Fibroblast of lung (primary cell): Measurements from ENCODE around the gene PLEKHA8. TPM values are rescaled to one million over a fixed set of nuclear protein-coding genes. Genes with fewer than 3 reads are reported as not detected.

Source experiments
- DNase-seq, 2 donors: peaks; one replicate each; pipeline versions ENCODE4 v3.0.0 to v3.0.0-alpha.2; 2010; ENCODE audit warnings: low read depth in 2 of 2
- H2AFZ ChIP-seq: 2 replicates; pipeline ENCODE4 v1.5.1; 2012; ENCODE audit warnings: low read length, control low read depth, inconsistent platforms
- H3K27ac ChIP-seq: 2 replicates; pipeline ENCODE4 v1.5.1; 2011; ENCODE audit warnings: low read length, control low read depth; ENCODE audit not compliant: insufficient read depth
- H3K27me3 ChIP-seq: 2 replicates; pipeline ENCODE4 v1.5.1; 2011; ENCODE audit warnings: mild to moderate bottlenecking, low read length; ENCODE audit not compliant: control insufficient read depth, insufficient read depth
- H3K36me3 ChIP-seq: 2 replicates; pipeline ENCODE4 v1.5.1; 2011; ENCODE audit warnings: low read length; ENCODE audit not compliant: control insufficient read depth, insufficient read depth
- H3K4me1 ChIP-seq: 2 replicates; pipeline ENCODE4 v1.5.1; 2011; ENCODE audit warnings: low read length; ENCODE audit not compliant: control insufficient read depth, insufficient read depth; ENCODE audit errors: extremely low read depth
- H3K4me2 ChIP-seq: 2 replicates; pipeline ENCODE4 v1.5.1; 2011; ENCODE audit warnings: low read length, control low read depth; ENCODE audit not compliant: insufficient read depth; ENCODE audit errors: extremely low read depth
- H3K4me3 ChIP-seq, 4 experiments: fragments of 200-600 bp in 1 of 4; sonication (generic) in 1 of 4; replicated peaks in 1 of 4; 2 replicates each; pipeline ENCODE4 v1.5.1; 2011 to 2016; ENCODE audit warnings: low read length in 4 of 4, low read depth in 3 of 4, mild to moderate bottlenecking in 3 of 4, control low read depth in 2 of 4, inconsistent platforms in 1 of 4, mixed read lengths in 1 of 4; ENCODE audit not compliant: insufficient read depth in 1 of 4; ENCODE audit errors: control extremely low read depth in 1 of 4
- H3K79me2 ChIP-seq: 2 replicates; pipeline ENCODE4 v1.5.1; 2012; ENCODE audit warnings: mild to moderate bottlenecking, low read length, inconsistent platforms; ENCODE audit not compliant: control insufficient read depth, insufficient read depth
- H3K9ac ChIP-seq: 2 replicates; pipeline ENCODE4 v1.5.1; 2011; ENCODE audit warnings: mild to moderate bottlenecking, low read length, control low read depth; ENCODE audit not compliant: insufficient read depth
- H3K9me3 ChIP-seq: 2 replicates; pipeline ENCODE4 v1.5.1; 2012; ENCODE audit warnings: low read depth, low read length; ENCODE audit not compliant: control insufficient read depth, insufficient read depth
- H4K20me1 ChIP-seq: 2 replicates; pipeline ENCODE4 v1.5.1; 2011; ENCODE audit warnings: low read length; ENCODE audit not compliant: control insufficient read depth, insufficient read depth; ENCODE audit errors: extremely low read depth
- EZH2 ChIP-seq: IDR thresholded peaks from 2 replicates; pipeline ENCODE4 v1.5.1; 2012; ENCODE audit warnings: low read length, control low read depth, mild to moderate bottlenecking; ENCODE audit errors: missing control alignments
- polyA plus RNA-seq, 2 donors: library from polyadenylated mRNA; depleted of rRNA in 1 of 2; stranded (reverse) in 1 of 2; unstranded in 1 of 2; fragments of >200 nt; gene quantifications; 2 replicates each; pipeline ENCODE4 v1.2.1, GENCODE V29; 2011 to 2012; ENCODE audit warnings: missing spikeins in 1 of 2
- total RNA-seq: library from RNA; depleted of rRNA; stranded (reverse); fragments of >200 nt; gene quantifications from 2 replicates; pipeline ENCODE4 v1.2.1, GENCODE V29; 2014
- TF ChIP-seq, protein P1 (sequence below), 2 donors: IDR thresholded peaks in 1 of 2; conservative IDR thresholded peaks in 1 of 2; 1 replicate in 1 of 2; 2 replicates in 1 of 2; pipeline ENCODE4 v1.5.1; 2011 to 2012; ENCODE audit warnings: low read length in 2 of 2, control low read depth in 1 of 2, inconsistent platforms in 1 of 2, low read depth in 1 of 2, mild to moderate bottlenecking in 1 of 2

Gene PLEKHA8
- total and polyA plus RNA-seq, 2 donors (not counting 1 experiment from before 2014, with no cell fraction given), result 9.5 to 15.5 TPM

- H2AFZ ChIP-seq, result peak overlapping the region; percentile 13
- peak overlapping the region; percentile 3 for H3K27ac ChIP-seq
- H4K20me1 ChIP-seq, result no peaks in the 10 kb centered on the region
- peaks cover 6% of the 10 kb centered on the region for H3K4me1 ChIP-seq
- TF ChIP-seq EZH2, result no peak
- TF ChIP-seq, protein P1, sequence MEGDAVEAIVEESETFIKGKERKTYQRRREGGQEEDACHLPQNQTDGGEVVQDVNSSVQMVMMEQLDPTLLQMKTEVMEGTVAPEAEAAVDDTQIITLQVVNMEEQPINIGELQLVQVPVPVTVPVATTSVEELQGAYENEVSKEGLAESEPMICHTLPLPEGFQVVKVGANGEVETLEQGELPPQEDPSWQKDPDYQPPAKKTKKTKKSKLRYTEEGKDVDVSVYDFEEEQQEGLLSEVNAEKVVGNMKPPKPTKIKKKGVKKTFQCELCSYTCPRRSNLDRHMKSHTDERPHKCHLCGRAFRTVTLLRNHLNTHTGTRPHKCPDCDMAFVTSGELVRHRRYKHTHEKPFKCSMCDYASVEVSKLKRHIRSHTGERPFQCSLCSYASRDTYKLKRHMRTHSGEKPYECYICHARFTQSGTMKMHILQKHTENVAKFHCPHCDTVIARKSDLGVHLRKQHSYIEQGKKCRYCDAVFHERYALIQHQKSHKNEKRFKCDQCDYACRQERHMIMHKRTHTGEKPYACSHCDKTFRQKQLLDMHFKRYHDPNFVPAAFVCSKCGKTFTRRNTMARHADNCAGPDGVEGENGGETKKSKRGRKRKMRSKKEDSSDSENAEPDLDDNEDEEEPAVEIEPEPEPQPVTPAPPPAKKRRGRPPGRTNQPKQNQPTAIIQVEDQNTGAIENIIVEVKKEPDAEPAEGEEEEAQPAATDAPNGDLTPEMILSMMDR (conservative IDR thresholded peaks at IDR 0.05 in 1 of 2, IDR thresholded peaks at IDR 0.05 in 1 of 2; ENCODE audit: low read depth in 1 of 2, low read length in 2 of 2), result no peak
- no peak overlapping the region for H3K9ac ChIP-seq
- no peaks in the 10 kb centered on the region for H3K36me3 ChIP-seq
- H3K4me2 ChIP-seq, result peak overlapping the region; percentile 56
- H3K9me3 ChIP-seq, result no peaks in the 10 kb centered on the region
- H3K79me2 ChIP-seq, result no peaks in the 10 kb centered on the region
- DNase-seq, result peak; percentile 43 to 79
- no peak overlapping the region for H3K4me3 ChIP-seq
- H3K27me3 ChIP-seq, result no peaks in the 10 kb centered on the region
Measured at GRCh38 chr7:30142710-30143109, 114.5 kb downstream of the PLEKHA8 start.

DNA sequence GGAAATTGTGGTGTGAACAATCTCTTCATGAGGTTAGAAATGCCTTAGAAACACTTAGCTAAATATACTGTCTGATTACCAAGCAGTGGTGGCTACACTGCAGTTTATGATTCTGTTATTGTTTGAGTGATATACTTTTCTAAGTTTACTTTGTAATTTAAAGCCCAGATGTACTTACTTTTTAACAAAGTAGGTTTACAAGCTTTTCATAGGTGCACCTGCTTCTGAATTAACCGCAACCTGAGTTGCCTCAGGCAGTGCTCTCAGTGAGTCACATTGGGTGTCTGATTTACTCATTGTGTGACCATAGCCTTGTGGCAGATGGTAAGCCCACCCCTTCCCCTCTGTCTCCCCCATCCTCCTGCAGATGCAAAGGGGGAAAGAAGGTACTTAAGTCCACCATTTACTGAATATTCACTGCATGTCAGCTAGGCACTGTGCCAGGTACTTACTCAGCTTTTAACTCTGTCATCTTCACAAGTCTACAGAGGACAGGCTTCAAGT is 115.6 kb downstream of the PLEKHA8 start:
- Histone ChIP-seq H3K27me3 (no peaks in the 10 kb centered on the region), H3K4me1 (peaks cover 6% of the 10 kb centered on the region), H2AFZ (no peak overlapping the region), H3K27ac (no peak overlapping the region), H3K79me2 (no peaks in the 10 kb centered on the region), H3K36me3 (no peaks in the 10 kb centered on the region), H3K9me3 (no peaks in the 10 kb centered on the region), H3K9ac (no peak overlapping the region), H3K4me3 (no peak overlapping the region), H3K4me2 (no peak overlapping the region), H4K20me1 (no peaks in the 10 kb centered on the region)
- TF ChIP-seq, protein P1 (conservative IDR thresholded peaks at IDR 0.05 in 1 of 2, IDR thresholded peaks at IDR 0.05 in 1 of 2; ENCODE audit: low read depth in 1 of 2, low read length in 2 of 2), result no peak
- no peak for TF ChIP-seq EZH2
- peak; percentile 43 to 59 for DNase-seq

DNA sequence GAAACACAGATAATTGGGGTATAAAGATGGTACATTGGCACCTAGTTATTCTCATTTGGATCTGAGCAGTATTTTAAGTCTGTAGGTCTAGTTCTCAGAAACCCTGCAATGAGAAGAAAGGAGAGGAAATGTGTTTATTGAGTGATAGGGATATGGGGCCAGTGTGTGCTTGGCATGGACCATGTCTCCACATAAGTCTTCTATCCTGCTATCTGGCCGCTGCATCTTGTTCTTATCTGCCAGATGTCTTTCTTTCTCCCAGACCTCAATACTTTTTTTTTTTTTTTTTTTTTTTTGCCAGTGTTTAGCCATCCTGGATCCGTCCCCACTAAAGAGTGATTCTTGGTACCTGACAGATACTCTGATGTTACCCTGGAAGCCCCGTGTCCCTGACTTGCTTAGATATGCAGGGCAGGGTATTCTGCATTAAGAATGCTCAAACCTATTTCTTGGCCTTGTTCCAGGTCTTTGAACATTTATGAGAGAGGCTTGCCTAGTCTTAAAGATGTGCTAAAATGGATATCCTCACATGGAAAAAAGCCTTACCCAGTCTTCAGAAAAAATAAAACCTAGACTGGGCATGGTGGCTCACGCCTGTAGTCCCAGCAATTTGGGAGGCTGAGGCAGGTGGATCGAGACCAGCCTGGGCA is 116.6 kb downstream of the PLEKHA8 start:
- H3K4me1 ChIP-seq, result peaks cover 6% of the 10 kb centered on the region
- no peak overlapping the region for H3K4me3 ChIP-seq
- H4K20me1 ChIP-seq, result no peaks in the 10 kb centered on the region
- no peak overlapping the region for H3K27ac ChIP-seq
- H3K79me2 ChIP-seq, result no peaks in the 10 kb centered on the region
- no peak overlapping the region for H3K9ac ChIP-seq
- no peaks in the 10 kb centered on the region for H3K36me3 ChIP-seq
- no peak for TF ChIP-seq EZH2
- TF ChIP-seq, protein P1 (conservative IDR thresholded peaks at IDR 0.05 in 1 of 2, IDR thresholded peaks at IDR 0.05 in 1 of 2; ENCODE audit: low read depth in 1 of 2, low read length in 2 of 2), result no peak
- no peaks in the 10 kb centered on the region for H3K27me3 ChIP-seq
- no peak overlapping the region for H3K4me2 ChIP-seq
- H3K9me3 ChIP-seq, result no peaks in the 10 kb centered on the region
- H2AFZ ChIP-seq, result no peak overlapping the region
- DNase-seq, result no peak
